HPDE6-E6E7 (cell line): ENCODE results near the gene IFIT1B.

Experiments used
- DNase-seq: peaks from one replicate; pipeline ENCODE4 v3.0.0; 2011; ENCODE audit warnings: missing footprints; ENCODE audit errors: extremely low spot score

IFIT1B gene

DNA sequence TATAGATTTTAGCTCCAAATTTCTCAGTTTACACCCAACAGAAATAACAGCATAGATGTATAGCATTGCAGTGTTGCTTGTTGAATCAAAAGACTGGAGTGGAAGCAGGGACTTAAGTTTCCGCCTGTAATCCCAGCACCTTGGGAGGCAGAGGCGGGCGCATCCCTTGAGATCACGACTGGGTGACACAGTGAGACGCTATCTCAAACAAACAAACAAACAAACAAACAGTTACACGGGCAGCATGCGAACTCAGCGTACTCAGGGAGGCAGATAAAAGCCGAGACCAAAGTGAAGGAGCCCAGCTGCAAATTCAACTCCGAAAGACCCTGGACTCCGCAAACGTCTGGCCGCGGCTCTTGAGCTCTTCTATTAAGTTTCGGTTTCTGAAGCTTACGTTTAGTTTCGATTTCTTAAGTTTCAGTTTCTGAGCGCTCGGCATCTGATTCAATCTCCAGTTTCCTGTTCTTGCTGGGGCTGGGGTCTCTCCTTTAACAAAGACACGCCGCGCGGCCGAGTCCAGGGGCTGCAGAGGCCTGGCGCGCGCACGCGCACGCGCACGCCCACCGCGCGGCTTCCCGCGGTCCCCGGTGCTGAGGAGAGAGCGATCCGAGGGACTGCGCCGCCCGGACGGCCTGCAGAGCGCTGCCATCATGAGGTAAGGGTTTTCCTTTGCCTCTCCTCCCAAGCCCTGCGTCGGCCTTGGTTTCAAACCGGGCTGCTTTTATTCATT is 36.5 kb downstream of the IFIT1B start, which contains the start of gene IFIT5:
IFIT5 (plus strand) TSS at position 423 of the 733 bp plus-strand sequence; CDS start at position 654, 231 bp downstream.
- no peak for DNase-seq

DNA sequence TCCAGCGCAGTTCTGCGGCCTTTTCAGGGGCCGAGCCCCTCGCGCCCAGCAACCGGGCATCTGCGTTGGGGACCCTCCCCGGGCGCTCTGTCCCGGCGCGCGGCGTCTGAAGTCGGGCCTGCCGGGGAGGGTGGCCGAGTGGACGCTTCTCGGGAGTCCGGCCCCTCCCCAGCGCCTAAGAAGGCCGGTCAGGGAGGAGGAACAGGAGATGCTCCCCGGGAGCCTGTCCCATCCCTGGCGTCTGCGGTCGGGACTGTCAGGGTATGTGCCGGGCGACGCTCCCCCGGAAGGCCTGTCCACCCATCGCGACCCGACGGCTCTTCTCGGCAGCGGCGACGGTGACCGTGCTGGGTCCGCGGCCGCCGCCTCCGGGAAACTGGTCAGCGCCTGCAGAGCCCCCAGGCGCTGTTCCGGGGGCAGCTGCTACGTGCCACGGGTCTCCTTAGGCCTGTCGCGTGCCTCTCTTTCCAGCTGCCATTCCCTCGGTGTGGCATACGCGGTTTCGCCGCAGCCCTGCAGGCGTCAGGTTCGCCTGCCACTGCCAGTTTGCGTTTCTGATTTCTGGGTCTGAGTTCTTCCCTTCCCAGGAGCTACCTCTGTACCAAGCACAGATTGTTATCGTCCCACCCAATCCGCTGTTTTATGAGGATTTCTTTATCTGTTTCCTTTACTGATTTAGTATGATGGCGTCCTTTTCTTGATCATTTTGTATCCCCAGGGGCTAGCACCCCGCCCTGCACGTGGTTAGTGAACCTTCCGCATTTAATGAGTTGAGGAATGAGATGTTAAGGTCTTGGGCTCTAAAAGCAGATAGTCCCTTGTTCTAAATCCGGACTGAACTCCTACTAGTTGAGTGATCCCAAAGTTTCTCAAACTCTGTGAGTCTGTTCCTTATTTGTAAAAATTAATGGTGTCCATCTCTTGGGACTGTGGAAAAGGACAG is 37.3 kb downstream of the IFIT1B start:
- no peak for DNase-seq

DNA sequence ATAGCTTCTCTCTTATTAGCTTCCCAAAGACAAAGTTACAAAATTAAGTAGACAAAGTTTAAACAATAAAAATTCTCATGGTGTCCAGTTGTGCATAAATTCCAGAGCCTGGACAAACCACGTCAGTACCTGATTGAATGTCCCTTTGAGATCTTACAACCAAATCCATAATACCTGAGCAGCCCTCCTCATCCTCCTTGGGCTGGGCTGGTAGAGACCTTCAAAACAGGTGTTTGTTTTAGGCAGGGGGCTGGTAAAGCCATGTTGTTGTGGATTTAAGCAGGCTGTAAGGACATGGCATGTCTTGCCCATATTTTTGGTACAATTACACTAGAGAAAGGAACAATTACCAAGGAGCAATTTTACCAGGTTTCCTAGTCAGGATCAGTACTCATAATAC is 38.6 kb downstream of the IFIT1B start:
- no peak for DNase-seq

DNA sequence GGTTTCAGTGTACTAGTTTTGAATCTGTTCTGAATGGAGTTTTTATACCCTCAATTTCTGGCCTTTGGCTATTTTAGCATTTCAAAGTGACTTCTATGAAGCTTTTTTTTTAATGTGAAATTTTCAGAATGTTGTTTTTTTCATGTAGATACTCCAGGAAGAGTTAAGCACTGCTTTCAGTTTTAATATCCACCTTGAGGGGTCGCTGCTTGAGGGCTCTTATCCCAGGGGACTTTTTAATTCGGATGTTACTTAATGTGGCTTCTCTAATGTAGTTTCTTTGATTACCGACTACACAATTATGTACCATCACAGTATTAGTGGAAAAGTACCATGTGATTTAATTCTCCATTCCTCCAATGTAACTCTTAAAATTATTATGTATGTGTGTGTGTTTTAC is 41.7 kb downstream of the IFIT1B start:
- DNase-seq: no peak

DNA sequence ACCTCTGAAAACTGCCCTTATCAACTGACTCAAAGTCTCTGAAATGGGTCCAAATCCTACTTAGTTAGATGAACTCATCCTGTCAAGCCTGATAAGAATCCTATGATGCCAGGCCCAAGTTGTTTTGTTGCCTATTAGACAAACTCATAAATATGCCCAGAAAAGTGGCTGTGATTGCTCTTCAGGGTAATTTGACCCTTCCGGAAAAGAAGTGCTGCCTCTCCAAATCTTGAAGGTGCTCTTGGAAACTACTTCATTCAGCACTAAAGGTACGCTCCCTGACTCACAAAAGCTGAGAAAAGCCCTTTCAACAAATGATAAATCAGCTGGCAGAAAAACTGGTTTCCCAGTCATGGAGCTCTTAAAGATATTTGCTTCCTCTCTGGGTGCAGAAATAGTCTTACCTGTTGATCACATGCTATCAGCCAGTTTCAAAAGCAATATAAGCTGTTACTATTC is 43.2 kb downstream of the IFIT1B start:
- DNase-seq: no peak

DNA sequence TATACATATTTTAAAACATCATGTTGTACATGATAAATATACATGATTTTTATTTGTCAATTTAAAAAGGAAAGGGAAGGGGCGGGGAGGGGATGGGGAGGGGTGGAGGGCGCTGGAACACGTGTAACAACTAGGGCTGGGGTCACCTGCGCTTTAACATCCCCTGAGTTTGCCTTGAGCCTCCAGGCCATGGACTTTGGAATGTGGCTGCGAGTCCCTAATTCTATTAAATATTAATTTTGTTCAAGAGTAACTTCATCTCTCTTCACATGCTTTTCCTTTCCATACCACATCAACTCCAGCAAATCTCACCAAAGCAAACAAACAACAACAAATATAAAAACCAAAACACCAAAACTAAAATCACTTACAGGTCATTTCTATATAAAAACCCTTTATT is 47.1 kb downstream of the IFIT1B start:
- DNase-seq: no peak

DNA sequence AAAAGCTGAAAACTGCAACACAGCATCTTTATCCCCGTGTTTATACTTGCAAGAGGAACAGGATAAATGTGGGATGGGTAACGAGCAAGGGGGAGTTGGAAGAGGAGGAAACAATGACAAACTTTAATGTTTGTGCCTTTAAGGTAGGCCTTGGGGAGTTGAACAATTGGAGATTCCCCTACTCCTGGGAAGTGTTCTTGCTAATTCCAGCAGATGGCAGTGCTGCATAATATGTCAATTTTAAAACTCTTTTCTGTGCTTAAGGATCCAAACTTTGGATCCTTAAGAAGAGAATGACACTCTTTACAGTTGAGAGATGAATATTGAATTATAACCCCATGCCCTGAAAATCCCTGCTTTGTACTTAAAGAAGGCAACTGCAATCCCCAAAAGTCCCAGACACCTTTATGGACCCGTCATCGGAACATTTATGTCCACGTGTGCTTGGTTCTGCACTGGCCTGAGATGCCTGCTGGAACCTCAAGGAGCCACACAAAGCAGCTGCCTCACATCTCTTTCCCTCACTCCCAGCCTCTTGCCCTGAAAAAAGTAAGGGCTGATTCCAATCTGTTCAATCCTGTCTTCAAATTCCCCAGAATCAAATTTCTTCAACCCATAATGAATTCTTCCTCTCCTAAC is 48.5 kb downstream of the IFIT1B start:
- no peak for DNase-seq

DNA sequence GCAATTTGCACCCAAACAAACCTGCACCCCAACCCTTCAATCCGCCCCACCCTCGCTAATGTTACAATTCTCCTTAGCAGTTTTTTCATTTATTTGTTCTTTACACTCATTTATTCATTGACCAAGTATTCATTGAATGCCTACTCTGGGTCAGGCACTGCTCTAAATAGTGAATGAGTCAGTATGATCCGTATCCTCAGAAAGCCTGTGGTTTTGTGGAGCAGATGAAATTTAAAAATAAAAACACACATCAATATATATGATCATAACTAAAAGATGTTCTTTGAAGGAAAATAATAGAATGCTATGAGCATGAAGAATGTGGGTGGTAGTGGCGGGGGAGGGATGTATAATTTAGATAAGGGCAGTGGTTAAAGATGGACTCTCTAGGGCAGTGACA is 49.8 kb downstream of the IFIT1B start:
- no peak for DNase-seq

DNA sequence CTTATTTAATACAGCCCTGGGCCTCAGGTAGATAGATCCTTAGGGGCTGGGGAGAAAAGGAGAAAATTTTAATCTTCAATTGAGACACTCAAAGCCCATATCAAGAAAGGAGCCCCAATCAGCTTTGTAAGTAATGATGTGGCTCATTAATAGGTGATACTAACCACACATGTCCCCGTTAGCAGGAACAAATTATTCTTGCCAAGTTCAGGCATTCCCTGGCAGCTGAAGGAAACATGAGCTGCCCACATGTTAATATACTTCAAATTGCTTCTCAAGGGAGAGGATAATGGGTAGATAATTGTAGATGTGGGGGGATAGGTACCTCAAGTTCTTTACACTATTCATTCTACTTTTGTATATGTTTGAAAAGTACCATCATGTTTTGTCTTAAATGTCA is 51.0 kb downstream of the IFIT1B start:
- DNase-seq: no peak

DNA sequence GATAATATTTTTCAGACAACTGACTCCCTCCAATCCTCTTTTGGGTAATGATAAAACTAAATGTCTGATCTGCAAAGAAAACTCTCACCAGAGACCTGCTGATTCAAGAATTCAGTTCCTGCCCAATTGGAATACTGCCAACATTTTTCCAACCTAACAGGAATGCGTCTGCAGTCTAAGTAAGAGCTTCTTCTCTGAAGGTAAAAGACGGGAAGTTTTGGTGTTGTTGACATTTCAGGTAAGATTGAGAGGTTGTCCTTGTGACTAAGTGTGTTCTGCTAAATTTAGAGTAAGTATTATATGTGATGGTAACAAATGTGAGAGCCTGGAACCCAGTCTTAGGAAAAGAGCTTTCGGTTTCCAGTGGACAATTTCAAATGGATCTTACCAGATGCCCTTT is 54.1 kb downstream of the IFIT1B start:
- no peak for DNase-seq
